GM21367 (cell line): ENCODE data around the gene VSIG2.
"Not testable (repeated sequence)": the region's sequence is repeated elsewhere in the genome, so short reads cannot be mapped to it uniquely, and the experiment has no call there.

Source experiments
- ATAC-seq: cut with Tn5 transposase; IDR thresholded peaks from one replicate; pipeline ENCODE4 v1.9.1; 2021; ENCODE audit not compliant: unreplicated experiment

The VSIG2 gene

DNA sequence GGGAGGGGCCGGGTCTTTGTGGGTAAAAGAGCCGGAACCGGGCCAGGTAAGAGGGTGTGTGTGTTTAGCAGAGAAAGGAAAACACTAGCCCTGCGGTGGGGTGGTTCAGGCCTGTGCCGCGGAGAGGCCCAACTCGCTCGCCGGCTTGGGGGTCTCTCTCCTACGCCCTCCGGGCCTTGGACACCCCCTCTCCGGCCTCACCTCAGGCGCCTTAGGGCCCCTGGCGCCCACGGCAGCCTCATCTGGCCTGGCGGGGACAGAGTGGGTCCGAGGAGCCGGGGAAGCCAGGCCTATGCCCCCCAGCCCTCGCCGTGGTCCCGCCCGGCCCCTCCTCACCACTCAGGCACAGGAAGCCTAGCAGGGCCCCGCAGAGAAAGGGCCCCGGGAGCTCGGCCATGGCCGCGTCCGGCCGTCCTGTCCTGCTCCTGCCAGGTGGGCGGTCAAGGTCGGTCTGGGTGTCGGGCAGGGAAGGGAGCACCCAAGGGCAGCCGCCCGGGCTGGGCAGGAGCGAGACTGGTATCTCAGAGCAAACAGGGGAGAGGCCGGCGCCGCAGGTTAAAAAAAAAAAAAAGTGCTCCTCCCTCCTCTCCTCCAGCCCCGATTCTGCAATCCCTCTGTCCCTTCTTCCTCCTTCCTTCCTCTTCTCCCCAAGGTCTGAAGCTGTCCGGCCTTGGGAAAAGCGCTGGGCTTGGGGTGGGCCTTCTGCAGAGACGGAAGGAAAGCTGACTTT, at the start of gene VSIG2:
TSS of gene VSIG2 (minus strand) at position 515 of the 730 bp plus-strand sequence. CDS start at position 397, 118 bp downstream.
- no peak for ATAC-seq

GRCh38 chr11:124801014-124801413, 49.0 kb upstream of the VSIG2 start:
- no peak for ATAC-seq

DNA sequence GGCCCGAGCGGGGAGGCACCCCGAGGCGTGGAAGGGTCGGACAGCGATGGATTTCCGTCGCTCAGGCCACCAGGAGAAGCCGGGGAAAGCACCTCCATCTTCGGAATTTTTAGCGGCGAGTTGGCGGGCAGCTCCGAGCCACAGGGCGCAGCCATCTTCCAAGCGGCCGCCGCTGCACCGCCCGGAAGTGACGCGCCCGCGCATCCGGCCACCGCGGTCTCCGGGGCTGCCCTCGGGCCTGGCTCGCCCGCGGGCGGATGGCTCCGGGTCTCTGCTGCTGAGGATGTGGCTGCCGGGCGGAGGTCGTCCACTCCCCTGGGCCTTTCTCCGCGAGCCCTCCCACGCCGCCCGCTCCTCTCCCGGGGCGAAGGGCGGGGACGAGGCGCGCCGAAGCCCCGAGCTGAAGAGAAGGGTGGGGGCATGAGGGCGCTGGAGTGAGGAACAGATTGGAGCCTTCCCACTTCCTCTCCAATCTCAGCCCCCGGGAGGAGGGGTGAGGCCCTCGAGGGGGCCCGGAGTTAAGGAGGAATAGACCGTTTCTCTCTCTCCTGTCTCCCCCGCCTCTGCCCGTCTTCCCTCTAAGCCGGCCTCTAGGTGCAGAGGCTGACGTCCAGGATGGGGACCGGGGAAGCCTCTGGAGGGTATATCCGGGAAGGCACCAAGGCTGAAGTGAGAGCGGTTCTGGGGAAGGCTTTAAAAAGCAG, 48.3 kb upstream of the VSIG2 start, which contains the start of gene MSANTD2:
TSS of gene MSANTD2 (minus strand) at position 181 of the 704 bp plus-strand sequence. CDS start at position 155, 26 bp downstream.
- peak; percentile 86 for ATAC-seq

- peak; percentile 32 for ATAC-seq
These were observed 47.5 kb upstream of the VSIG2 start for GRCh38 chr11:124799348-124800225.

DNA sequence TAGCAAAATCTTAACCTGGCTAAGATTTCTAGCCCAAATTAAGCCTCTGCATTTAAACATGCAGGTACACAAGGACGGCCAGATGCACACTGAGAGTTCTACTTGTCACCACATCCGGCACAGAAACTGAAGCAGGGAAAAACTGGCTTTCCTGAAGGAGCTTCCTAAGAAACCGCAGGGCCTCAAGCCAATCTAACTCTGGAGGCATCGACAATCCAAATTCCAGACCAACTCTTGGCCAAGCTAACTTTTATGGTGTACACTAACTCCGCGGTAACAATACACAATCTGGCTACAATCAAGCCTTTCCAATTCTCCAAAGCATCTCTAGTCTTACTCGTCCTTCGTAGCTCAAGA, 46.9 kb upstream of the VSIG2 start:
- peak; percentile 22 for ATAC-seq

GRCh38 chr11:124796312-124796711, 44.3 kb upstream of the VSIG2 start:
- ATAC-seq = no peak

DNA sequence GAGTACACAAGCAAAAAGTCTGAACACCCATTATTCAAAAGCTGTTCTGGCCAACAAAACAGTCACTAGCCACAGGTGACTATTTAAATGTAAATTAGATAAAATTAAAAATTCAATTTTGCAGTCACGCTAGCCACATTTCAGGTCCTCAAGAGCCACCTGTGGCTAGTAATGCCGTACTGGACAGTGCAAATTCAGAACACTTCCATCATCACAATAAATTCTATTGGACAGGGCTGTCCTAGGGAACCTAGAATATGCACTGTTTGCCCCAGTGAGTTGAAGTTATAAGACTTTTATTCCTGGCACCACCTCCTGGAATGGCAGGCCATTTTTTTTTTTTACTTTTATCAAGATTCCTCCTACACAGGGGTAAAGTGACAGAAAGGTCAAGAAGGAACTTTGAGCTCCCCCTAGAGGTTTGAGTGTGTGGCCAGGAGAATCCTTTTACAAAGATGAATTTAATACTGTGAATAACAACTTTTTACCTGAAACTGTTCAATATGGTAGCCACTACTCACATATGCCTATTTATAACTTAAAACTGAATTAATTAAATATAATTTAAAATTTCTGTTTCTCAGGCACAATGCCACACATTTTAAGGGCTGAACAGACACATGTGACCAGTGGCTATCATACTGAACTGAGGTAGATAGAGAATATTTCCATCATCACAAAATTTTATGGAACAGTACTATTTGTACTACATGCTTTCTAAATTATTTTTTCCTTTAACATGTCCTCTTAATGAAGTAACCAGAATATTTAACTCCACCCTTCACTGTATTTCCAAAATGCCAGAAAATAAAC, 41.6 kb upstream of the VSIG2 start:
- ATAC-seq = no peak

DNA sequence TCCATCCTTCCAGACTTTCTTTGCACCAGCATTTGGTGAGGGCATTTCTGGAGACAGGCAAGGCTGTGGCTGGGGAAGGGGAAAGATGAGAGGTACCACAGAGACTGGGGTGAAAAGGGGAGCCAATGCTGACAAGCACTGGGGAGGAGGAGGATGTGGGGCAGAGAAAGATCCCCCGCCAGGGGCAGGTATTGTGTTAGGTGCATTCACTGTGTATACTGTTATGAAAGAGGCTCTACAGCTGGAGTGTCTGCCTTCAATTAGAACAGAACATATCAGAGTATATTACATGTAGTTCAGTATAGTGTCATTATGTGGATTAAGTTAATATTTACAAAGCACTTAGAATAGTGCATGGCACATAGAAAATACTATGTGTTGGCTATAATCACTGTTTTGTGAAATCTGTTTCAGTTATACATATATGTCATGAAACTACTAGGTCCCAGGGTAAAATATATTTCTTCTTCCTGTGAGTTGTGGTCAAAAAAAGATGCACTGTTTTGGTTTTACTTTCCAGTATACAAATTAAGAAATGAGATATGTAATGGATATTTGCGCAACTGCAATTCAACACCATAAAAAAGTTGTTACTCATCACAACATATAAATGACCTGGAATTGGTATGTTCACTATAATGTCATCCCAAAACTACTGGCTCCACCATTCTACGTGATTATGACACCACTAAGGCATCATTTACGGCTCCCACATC, 39.7 kb upstream of the VSIG2 start:
- peak; percentile 64 for ATAC-seq

DNA sequence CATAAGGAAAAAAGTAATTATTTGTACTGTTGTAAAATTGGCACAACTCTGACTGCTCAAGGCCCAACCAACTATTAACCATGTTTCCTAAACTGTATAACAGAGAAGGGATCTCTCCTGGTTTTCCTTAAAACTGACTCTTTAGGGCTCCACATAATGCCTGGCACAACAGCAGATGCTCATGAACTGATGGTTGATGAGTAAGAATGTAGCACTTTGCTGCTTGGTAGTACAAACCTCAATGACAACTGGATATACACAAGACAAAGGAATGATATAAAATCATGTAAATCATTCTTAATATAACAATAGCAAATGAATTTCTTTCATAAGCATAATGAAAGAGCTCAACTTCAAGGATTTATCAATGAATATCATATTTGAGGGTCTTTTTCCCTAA, 36.5 kb upstream of the VSIG2 start:
- no peak for ATAC-seq

GRCh38 chr11:124784051-124784450, 32.0 kb upstream of the VSIG2 start:
- ATAC-seq = no peak

- no peak for ATAC-seq
These were observed 30.9 kb upstream of the VSIG2 start for GRCh38 chr11:124783002-124783401.

DNA sequence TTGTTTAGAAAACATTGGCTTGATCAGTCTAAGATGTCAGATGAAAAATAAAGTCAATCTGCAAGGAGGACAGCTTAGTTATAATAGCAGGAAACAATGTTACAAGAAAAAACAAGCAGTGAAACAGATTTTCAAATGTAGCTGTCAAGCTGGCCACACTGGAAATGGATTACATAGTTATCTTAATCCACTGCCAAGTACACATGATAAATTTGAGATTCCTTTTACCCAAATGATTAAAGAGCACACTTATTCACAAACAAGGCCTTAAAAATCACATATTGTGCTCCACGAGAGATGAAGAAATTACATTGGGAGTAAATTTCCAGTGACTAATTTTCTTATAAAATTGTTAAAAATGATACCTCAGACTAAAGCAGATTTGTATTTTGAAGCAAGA, 27.5 kb upstream of the VSIG2 start:
- no peak for ATAC-seq

- no peak for ATAC-seq
These were observed 26.2 kb upstream of the VSIG2 start for GRCh38 chr11:124778281-124778680.

- ATAC-seq = no peak
These were observed 25.0 kb upstream of the VSIG2 start for GRCh38 chr11:124776865-124777645.

- not testable (repeated sequence) for ATAC-seq
These were observed 18.9 kb upstream of the VSIG2 start for GRCh38 chr11:124770959-124771358.

- ATAC-seq = no peak
These were observed 18.0 kb upstream of the VSIG2 start for GRCh38 chr11:124769806-124770774.

DNA sequence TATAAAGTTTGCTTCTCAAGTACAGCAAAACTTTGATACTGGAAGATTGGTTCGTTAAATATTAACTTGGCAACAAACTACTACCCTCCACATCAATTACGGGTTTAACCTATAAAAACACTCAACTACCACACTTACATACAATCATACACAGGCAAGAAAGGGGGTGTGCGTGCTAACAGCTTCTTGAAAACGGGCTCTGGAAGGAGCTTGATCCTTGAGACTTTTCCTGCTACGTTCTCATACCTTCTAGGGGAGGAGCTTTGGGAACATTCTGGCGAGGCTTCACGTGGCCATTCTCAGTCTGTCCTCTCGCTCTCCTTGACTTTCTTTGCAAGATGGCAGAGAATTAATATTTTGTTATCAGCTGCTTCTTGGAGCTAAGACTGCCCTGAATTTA, 16.9 kb upstream of the VSIG2 start:
- no peak for ATAC-seq

DNA sequence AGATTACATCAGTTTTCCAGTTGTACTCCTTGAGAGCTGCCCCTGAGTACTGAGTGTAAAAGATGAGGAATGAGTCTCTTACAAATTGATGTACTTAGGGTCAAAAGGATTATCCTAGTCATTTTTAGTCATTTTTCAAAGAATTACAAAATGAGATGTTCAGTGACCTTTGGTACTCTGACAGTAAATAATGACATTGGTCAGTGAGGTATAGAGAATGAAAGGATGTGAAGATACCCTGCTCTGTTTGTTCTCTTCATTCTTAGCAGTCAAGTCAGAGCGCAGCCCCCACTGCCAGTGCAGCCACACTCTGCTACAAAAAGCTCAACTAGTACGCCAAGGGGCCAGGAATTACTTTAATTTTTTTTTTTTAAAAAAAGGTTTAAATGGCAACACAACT, 14.1 kb upstream of the VSIG2 start:
- ATAC-seq = no peak
